ENCODE results near the gene MSLN. TPM values are rescaled to one million over a fixed set of nuclear protein-coding genes. Genes with fewer than 3 reads are reported as not detected.
A peak's percentile ranks its signal among the peaks of the same experiment; 100 is the strongest.

The MSLN gene
- total and polyA plus RNA-seq, 2 experiments from 2014 or later = 0.10 TPM; not detected in 1

GRCh38 chr16:785563-786535 is 25.3 kb downstream of the MSLN start:
- H2AFZ ChIP-seq = no peak overlapping the region
- H3K36me3 ChIP-seq (ENCODE audit: insufficient read depth) = no peaks in the 10 kb centered on the region
- H3K36me3 Mint-ChIP-seq (ENCODE audit: low read depth) = peaks cover 6% of the 10 kb centered on the region; the same call in 1 of the 3 replicates
- H3K27me3 Mint-ChIP-seq (ENCODE audit: insufficient read depth, low read depth, poor library complexity) = peaks cover 14% of the 10 kb centered on the region
- H3K27me3 ChIP-seq (ENCODE audit: insufficient read depth) = no peaks in the 10 kb centered on the region
- ATAC-seq = peak; percentile 72
- no peaks in the 10 kb centered on the region for H3F3A ChIP-seq (replicated peaks; ENCODE audit: low read depth)
- H3K27ac Mint-ChIP-seq = no peak overlapping the region
- H3K4me3 Mint-ChIP-seq = peak overlapping the region; percentile 58
- no peak overlapping the region for H3K4me2 ChIP-seq
- H3K79me2 ChIP-seq (replicated peaks; ENCODE audit: insufficient read depth) = peaks cover 11% of the 10 kb centered on the region; the same call in 1 of the 2 replicates
- H3K4me1 Mint-ChIP-seq = no peaks in the 10 kb centered on the region
- TF ChIP-seq CREB1 (CRISPR knock-in tag; IDR thresholded peaks at IDR 0.05; ENCODE audit: low read depth) (peak; percentile 57), EZH2phosphoT487 (IDR thresholded peaks at IDR 0.05; ENCODE audit: unreplicated experiment) (no peak), EZH2 (IDR thresholded peaks at IDR 0.05; ENCODE audit: low read depth, unreplicated experiment) (no peak), CTCF (conservative IDR thresholded peaks at IDR 0.05; ENCODE audit: low read depth in 2 of 2) (peak; percentile 74 to 90)
- DNase-seq (ENCODE audit: low spot score) = peak; percentile 93
- H3K27ac ChIP-seq (ENCODE audit: low read depth) = no peak overlapping the region
- peaks cover 6% of the 10 kb centered on the region for H4K20me1 ChIP-seq (replicated peaks; ENCODE audit: insufficient read depth)
- H3K9me2 ChIP-seq (ENCODE audit: insufficient read depth) = no peaks in the 10 kb centered on the region
- no peak overlapping the region for H3K4me3 ChIP-seq
- no peaks in the 10 kb centered on the region for H3K9me3 Mint-ChIP-seq
- H3K4me1 ChIP-seq (ENCODE audit: insufficient read depth) = no peaks in the 10 kb centered on the region

GRCh38 chr16:787321-787966 is 26.9 kb downstream of the MSLN start:
- Histone ChIP-seq H3F3A (replicated peaks; ENCODE audit: low read depth) (no peaks in the 10 kb centered on the region), H3K4me3 (peak overlapping the region; percentile 90), H3K27me3 (ENCODE audit: insufficient read depth) (no peaks in the 10 kb centered on the region), H3K79me2 (replicated peaks; ENCODE audit: insufficient read depth) (peaks cover 11% of the 10 kb centered on the region; the same call in 1 of the 2 replicates), H3K9me2 (ENCODE audit: insufficient read depth) (no peaks in the 10 kb centered on the region), H4K20me1 (replicated peaks; ENCODE audit: insufficient read depth) (peaks cover 10% of the 10 kb centered on the region), H3K4me1 (ENCODE audit: insufficient read depth) (no peaks in the 10 kb centered on the region), H3K36me3 (ENCODE audit: insufficient read depth) (no peaks in the 10 kb centered on the region; the same call in 1 of the 2 replicates), H2AFZ (no peak overlapping the region), H3K4me2 (peak overlapping the region; percentile 91), H3K27ac (ENCODE audit: low read depth) (no peak overlapping the region)
- no peaks in the 10 kb centered on the region; the same call in 2 of the 3 replicates for H3K9me3 Mint-ChIP-seq
- DNase-seq (ENCODE audit: low spot score) (no peak), ATAC-seq (no peak; the same call in 1 of the 3 replicates)
- peak overlapping the region; percentile 88 for H3K4me3 Mint-ChIP-seq
- peaks cover 17% of the 10 kb centered on the region for H3K36me3 Mint-ChIP-seq (ENCODE audit: low read depth)
- peaks cover 14% of the 10 kb centered on the region for H3K27me3 Mint-ChIP-seq (ENCODE audit: insufficient read depth, low read depth, poor library complexity)
- H3K27ac Mint-ChIP-seq = peak overlapping the region; percentile 86; the same call in 1 of the 2 replicates
- TF ChIP-seq CREB1 (CRISPR knock-in tag; IDR thresholded peaks at IDR 0.05; ENCODE audit: low read depth) (no peak), ZNF331 (CRISPR knock-in tag; IDR thresholded peaks at IDR 0.05; ENCODE audit: low read depth) (no peak), ETS1 (IDR thresholded peaks at IDR 0.05) (no peak), JUNB (IDR thresholded peaks at IDR 0.05; ENCODE audit: unreplicated experiment) (no peak), CTCF (conservative IDR thresholded peaks at IDR 0.05; ENCODE audit: low read depth in 2 of 2) (no peak), EZH2 (IDR thresholded peaks at IDR 0.05; ENCODE audit: low read depth, unreplicated experiment) (no peak), POLR2AphosphoS5 (IDR thresholded peaks at IDR 0.05; ENCODE audit: low read depth) (no peak), REST (IDR thresholded peaks at IDR 0.05; ENCODE audit: unreplicated experiment) (no peak), ZNF114 (CRISPR knock-in tag; IDR thresholded peaks at IDR 0.05) (no peak), STAT1 (IDR thresholded peaks at IDR 0.05; ENCODE audit: unreplicated experiment) (no peak), NANOG (IDR thresholded peaks at IDR 0.05; ENCODE audit: borderline replicate concordance) (no peak), EZH2phosphoT487 (IDR thresholded peaks at IDR 0.05; ENCODE audit: unreplicated experiment) (no peak)
- no peaks in the 10 kb centered on the region for H3K4me1 Mint-ChIP-seq
